HepG2 (cell line): Measurements from ENCODE around the gene ADAMTS4. TPM values are rescaled to one million over a fixed set of nuclear protein-coding genes. Genes with fewer than 3 reads are reported as not detected.

ENCODE experiments used
- ATAC-seq: fragments of 200-7000 bp; cut with Tn5 transposase; 3 replicates; pipeline ENCODE4 v1.9.1; 2020; ENCODE audit warnings: mild to moderate bottlenecking, moderate library complexity
- BruUV-seq: library from RNA; stranded (reverse); fragments of 400-500 nt; replicated peaks from 2 replicates; lab custom pipeline; 2021; lab: Mats Ljungman, UMichigan
- CTCF ChIA-PET: fragments of 300-600 bp; formaldehyde crosslinking; extraction: SDS; loops from one replicate; lab custom pipeline; 2021; ENCODE audit warnings: low total read pairs, inconsistent platforms, low intra/inter-chr PET ratio; lab: Yijun Ruan, JAX
- POLR2A ChIA-PET: fragments of 350-600 bp; sonication (Branson Sonifier 250); formaldehyde crosslinking; loops from one replicate; lab custom pipeline; 2020; ENCODE audit warnings: antibody characterized with exemption, inconsistent platforms; lab: Yijun Ruan, JAX
- DNase-seq: peaks from one replicate; pipeline ENCODE4 v3.0.0-alpha.2; 2015; ENCODE audit warnings: low spot score
- FAIRE-seq: peaks from 3 replicates; lab custom pipeline; 2011; peaks lifted over from hg19 to GRCh38; lab: Jason Lieb, UNC
- H2AFZ ChIP-seq: one replicate; pipeline ENCODE4 v1.6.1; 2011; ENCODE audit warnings: low read length, inconsistent platforms
- H3K27ac ChIP-seq: fragments of 300-600 bp; 3 replicates; pipeline ENCODE4 v1.8.0; 2011; ENCODE audit warnings: mixed run types, mild to moderate bottlenecking, mixed read lengths, low read length, inconsistent platforms; ENCODE audit not compliant: insufficient read depth; ENCODE audit errors: extremely low read length
- H3K27me3 ChIP-seq, 2 experiments: fragments of 200-600 bp in 1 of 2; 2 replicates in 1 of 2; 3 replicates in 1 of 2; pipeline versions ENCODE4 v1.6.0 to v1.8.0; 2011; ENCODE audit warnings: low read length in 2 of 2, mild to moderate bottlenecking in 2 of 2, moderate library complexity in 2 of 2, inconsistent platforms in 1 of 2; ENCODE audit not compliant: insufficient read depth in 2 of 2, control insufficient read depth in 1 of 2
- H3K36me3 ChIP-seq, 2 experiments: fragments of 200-600 bp in 1 of 2; replicated peaks in 1 of 2; 2 replicates in 1 of 2; 3 replicates in 1 of 2; pipeline versions ENCODE4 v1.5.1 to v1.8.0; 2011; ENCODE audit warnings: low read length in 2 of 2, inconsistent platforms in 1 of 2; ENCODE audit not compliant: insufficient read depth in 2 of 2, control insufficient read depth in 1 of 2
- H3K4me1 ChIP-seq: 2 replicates; pipeline ENCODE4 v1.5.1; 2012; ENCODE audit warnings: low read length, inconsistent platforms; ENCODE audit not compliant: insufficient read depth
- H3K4me2 ChIP-seq: 2 replicates; pipeline ENCODE4 v1.6.0; 2011; ENCODE audit warnings: low read depth, low read length, inconsistent platforms
- H3K4me3 ChIP-seq, 3 experiments: fragments of 200-600 bp in 1 of 3; sonication (generic), shearing (Covaris generic) in 1 of 3; replicated peaks in 1 of 3; 2 replicates each; pipeline ENCODE4 v1.5.1; 2011 to 2016; ENCODE audit warnings: low read length in 3 of 3, inconsistent platforms in 2 of 3, low read depth in 2 of 3, mild to moderate bottlenecking in 2 of 3, control low read depth in 1 of 3, mixed read lengths in 1 of 3; ENCODE audit not compliant: insufficient read depth in 1 of 3
- H3K79me2 ChIP-seq: one replicate; pipeline ENCODE4 v1.6.1; 2011; ENCODE audit warnings: low read length, inconsistent platforms; ENCODE audit not compliant: insufficient read depth
- H3K9ac ChIP-seq: 2 replicates; pipeline ENCODE4 v1.6.0; 2011; ENCODE audit warnings: mild to moderate bottlenecking, low read depth, low read length, inconsistent platforms; ENCODE audit not compliant: insufficient read depth
- H3K9me3 ChIP-seq: 2 replicates; pipeline ENCODE4 v1.5.1; 2012; ENCODE audit warnings: mild to moderate bottlenecking, low read length
- H4K20me1 ChIP-seq: 2 replicates; pipeline ENCODE4 v1.6.0; 2011; ENCODE audit warnings: inconsistent platforms, mild to moderate bottlenecking, low read length, moderate library complexity; ENCODE audit not compliant: insufficient read depth
- ZNF383 ChIP-seq: sonication (generic); formaldehyde crosslinking; IDR thresholded peaks from 2 replicates; pipeline ENCODE4 v1.4.0; 2020; ENCODE audit warnings: missing genetic modification reagents, mild to moderate bottlenecking, borderline replicate concordance
- WGBS: methylation state at CpG from one replicate; pipeline ENCODE4 v1.1.6; 2017; ENCODE audit warnings: low lambda C conversion rate; 5-methylcytosine and 5-hydroxymethylcytosine counted together
- in situ Hi-C: cut with HindIII; loops from 2 replicates; pipeline ENCODE4 v1.10.0; 2017; ENCODE audit warnings: low pct_unique_long_range_greater_than_20kb; ENCODE audit not compliant: extremely low pct_ligation_motif_present
- intact Hi-C: fragments of 100-400 bp; cut with micrococcal nuclease; formaldehyde crosslinking; loops from one replicate; pipeline ENCODE4 v1.10.0; 2022; ENCODE audit not compliant: unreplicated experiment
- polyA plus RNA-seq, 8 experiments: library from polyadenylated mRNA; depleted of rRNA in 3 of 8; stranded (reverse) in 7 of 8; unstranded in 1 of 8; fragments of >200 nt; fragmentation: Illumina TruSeq in 4 of 8; extraction: Trizol in 4 of 8; gene quantifications; 2 replicates each; pipeline versions ENCODE4 v1.2.1 to v1.2.3, GENCODE V29; 2011 to 2016; ENCODE audit warnings: low read depth in 4 of 8, missing spikeins in 1 of 8, mixed read lengths in 1 of 8; ENCODE audit not compliant: insufficient read depth in 1 of 8
- total RNA-seq, 5 experiments: library from RNA; depleted of rRNA; stranded (reverse); fragments of >200 nt; fragmentation: Illumina TruSeq; extraction: Trizol; gene quantifications; 2 replicates each; pipeline ENCODE4 v1.2.3, GENCODE V29; 2016; ENCODE audit warnings: low read depth in 1 of 5
- TF ChIP-seq, protein P1 (sequence below), 2 experiments: fragments of 450-650 bp in 1 of 2; sonication (generic) in 1 of 2; formaldehyde crosslinking; IDR thresholded peaks; 2 replicates each; pipeline versions ENCODE4 v1.5.0 to v1.8.0; 2020 to 2022; ENCODE audit warnings: mild to moderate bottlenecking in 1 of 2, missing genetic modification reagents in 1 of 2
- TF ChIP-seq, protein P2 (sequence below): sonication (generic); formaldehyde crosslinking; IDR thresholded peaks from 2 replicates; pipeline ENCODE4 v1.5.0; 2020; ENCODE audit warnings: missing genetic modification reagents, mild to moderate bottlenecking, borderline replicate concordance

The ADAMTS4 gene
- total and polyA plus RNA-seq, 2 of the 13 experiments (the other 11 are each of a cell fraction or from before 2014, with no cell fraction given): 0.51 to 1.7 TPM

DNA sequence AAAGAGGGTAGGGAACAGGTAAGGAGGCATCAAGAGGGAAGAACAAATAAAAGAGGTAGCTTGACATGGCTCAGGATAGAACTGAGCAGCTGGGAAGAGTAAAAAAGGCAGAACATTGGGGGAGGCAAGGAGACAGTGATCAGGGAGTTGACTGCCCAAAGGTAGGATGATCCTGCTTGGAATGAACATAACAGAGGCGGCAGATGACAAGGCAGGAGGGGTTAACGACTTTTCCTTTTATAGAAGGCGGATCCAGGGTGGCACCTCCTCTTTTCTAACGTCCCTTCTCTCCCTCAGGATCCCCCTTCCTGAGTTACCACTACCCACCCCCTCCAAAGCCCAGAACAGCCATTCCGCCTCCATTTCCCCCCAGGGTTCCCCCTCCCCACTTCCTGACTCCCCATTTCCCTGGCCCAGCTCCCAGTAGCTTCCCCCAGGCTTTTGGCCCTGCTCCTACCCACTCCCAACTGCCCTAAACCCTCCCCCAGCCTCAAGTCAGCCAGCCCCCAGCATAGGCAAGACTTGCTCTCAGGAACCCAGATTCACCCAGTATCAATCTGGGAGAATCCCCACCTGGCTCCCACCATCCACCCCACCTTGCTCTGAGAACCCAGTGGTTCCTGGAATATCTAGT lies 769 bp upstream of the ADAMTS4 start:
- H4K20me1 ChIP-seq: no peaks in the 10 kb centered on the region
- peak overlapping the region; percentile 70 for H3K27ac ChIP-seq
- peak overlapping the region; percentile 23 to 85 (median 56); a peak in 5 of 6 replicates for H3K4me3 ChIP-seq
- ChIA-PET CTCF (no interaction called here), POLR2A (interaction anchor here (1.2 to 3.5 kb wide), 7 partner anchors 19 to 190 kb away, joined by 3 to 44 read pairs (median 8); partner anchors contain the start of genes APOA2, CFAP126, SDHC and TOMM40L)
- in situ Hi-C loops: loop anchor here (5.0 kb wide), 1 partner anchor 183 kb away; no protein-coding TSS in a partner anchor
- no peak for DNase-seq
- H3K27me3 ChIP-seq: no peaks in the 10 kb centered on the region; a peak in 1 of 5 replicates
- WGBS: 57% methylated on average over 5 of the region's 5 CpGs
- H3K4me2 ChIP-seq: peak overlapping the region; percentile 98
- H3K4me1 ChIP-seq: peaks cover 74% of the 10 kb centered on the region
- TF ChIP-seq, protein P1, sequence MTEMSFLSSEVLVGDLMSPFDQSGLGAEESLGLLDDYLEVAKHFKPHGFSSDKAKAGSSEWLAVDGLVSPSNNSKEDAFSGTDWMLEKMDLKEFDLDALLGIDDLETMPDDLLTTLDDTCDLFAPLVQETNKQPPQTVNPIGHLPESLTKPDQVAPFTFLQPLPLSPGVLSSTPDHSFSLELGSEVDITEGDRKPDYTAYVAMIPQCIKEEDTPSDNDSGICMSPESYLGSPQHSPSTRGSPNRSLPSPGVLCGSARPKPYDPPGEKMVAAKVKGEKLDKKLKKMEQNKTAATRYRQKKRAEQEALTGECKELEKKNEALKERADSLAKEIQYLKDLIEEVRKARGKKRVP (CRISPR knock-in tag; IDR thresholded peaks at IDR 0.05): no peak
- 0 out of 2 replicates have a peak, but pooled peaks have one; percentile 37 for TF ChIP-seq ZNF383
- TF ChIP-seq, protein P2, sequence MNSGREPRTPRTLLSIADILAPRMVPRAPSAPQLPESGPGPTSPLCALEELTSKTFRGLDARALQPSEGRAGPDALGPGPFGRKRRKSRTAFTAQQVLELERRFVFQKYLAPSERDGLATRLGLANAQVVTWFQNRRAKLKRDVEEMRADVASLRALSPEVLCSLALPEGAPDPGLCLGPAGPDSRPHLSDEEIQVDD (CRISPR knock-in tag): no peak
- TF ChIP-seq, all 625 proteins: peak for 1
- FAIRE-seq (no peak), ATAC-seq (no peak)
- intact Hi-C loops: no loop called here
- BruUV-seq: no TSS peak
- Histone ChIP-seq H3K79me2 (peaks cover 20% of the 10 kb centered on the region), H3K9me3 (no peaks in the 10 kb centered on the region), H3K9ac (peak overlapping the region; percentile 56; the same call in 1 of the 2 replicates), H2AFZ (no peak overlapping the region), H3K36me3 (peaks cover 0 to 15% of the 10 kb centered on the region in 2 experiments; a peak in 3 of 5 replicates)
